Mesodermal cell (in vitro differentiated cells): ENCODE measurements around the gene NDUFB11.
"Not testable (repeated sequence)": the region's sequence is repeated elsewhere in the genome, so short reads cannot be mapped to it uniquely, and the experiment has no call there.

ENCODE experiments used
- H3K27ac ChIP-seq: 2 replicates; pipeline ENCODE4 v1.7.0; 2013; ENCODE audit warnings: mild to moderate bottlenecking, low read depth, low read length, moderate library complexity; ENCODE audit not compliant: severe bottlenecking
- H3K36me3 ChIP-seq: 2 replicates; pipeline ENCODE4 v1.7.1; 2013; ENCODE audit warnings: mild to moderate bottlenecking, low read length, moderate library complexity; ENCODE audit not compliant: control insufficient read depth, insufficient read depth
- H3K4me1 ChIP-seq: one replicate; pipeline ENCODE4 v1.7.1; 2013; ENCODE audit warnings: mild to moderate bottlenecking, low read length; ENCODE audit not compliant: insufficient read depth, control insufficient read depth, poor library complexity, severe bottlenecking
- H3K4me3 ChIP-seq: 2 replicates; pipeline ENCODE4 v1.7.0; 2013; ENCODE audit warnings: low read length, control low read depth, mild to moderate bottlenecking; ENCODE audit not compliant: insufficient read depth, poor library complexity, severe bottlenecking; ENCODE audit errors: extremely low read depth
- H3K9me3 ChIP-seq: 2 replicates; pipeline ENCODE4 v1.7.1; 2013; ENCODE audit warnings: mild to moderate bottlenecking, low read length, moderate library complexity; ENCODE audit not compliant: control insufficient read depth
- WGBS, 2 experiments: methylation state at CpG; one replicate each; pipeline ENCODE4 v1.1.5; 2013; ENCODE audit warnings: missing lambda C conversion rate in 2 of 2; ENCODE audit not compliant: insufficient coverage in 2 of 2; 5-methylcytosine and 5-hydroxymethylcytosine counted together

Gene NDUFB11

DNA sequence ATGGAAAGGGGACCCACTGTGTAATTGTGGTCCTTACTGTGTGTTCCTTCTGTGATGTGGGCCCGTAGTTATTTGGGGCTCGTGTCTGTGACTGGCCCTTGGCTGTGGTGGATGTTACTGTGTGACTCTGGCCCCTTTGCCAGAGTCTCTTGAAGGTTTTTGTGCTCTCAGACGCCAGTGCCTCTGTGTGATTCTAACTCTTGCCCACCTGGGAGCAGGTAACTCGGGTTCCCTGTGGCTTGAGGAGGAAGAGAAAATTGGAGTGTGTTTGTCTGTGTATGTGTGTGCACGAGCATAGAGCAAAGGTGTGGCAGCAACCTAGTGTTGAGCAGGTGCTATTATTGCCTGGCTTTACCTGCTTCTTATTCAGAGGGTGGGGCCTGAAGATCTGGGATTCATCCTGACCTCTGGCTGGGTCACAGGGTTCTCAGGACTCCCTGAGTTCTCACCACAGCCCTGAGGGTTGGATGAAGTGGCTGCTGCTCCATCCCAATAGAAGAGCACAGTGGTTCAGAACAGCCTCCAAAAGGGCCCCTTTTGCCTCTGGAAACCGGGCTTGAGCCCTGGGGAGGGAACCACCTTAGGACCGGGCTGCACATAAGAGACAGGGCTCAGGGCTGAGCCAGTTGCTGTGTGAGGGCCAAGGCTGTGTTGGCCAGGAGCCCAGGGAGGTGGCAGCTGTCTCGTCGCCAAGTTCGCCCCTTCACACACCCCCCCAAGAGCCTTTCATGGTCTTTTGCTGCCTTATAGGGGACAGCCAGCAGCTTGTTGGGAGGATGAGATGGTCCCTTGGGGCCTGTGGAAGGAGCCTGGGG lies 1.8 kb upstream of the NDUFB11 start:
- WGBS, 2 experiments = 20 to 29% methylated on average over 1 of the region's 10 CpGs
- H3K27ac ChIP-seq = no peak overlapping the region
- peaks cover 33% of the 10 kb centered on the region for H3K36me3 ChIP-seq
- peak overlapping the region; percentile 60 for H3K4me3 ChIP-seq
- H3K9me3 ChIP-seq = no peaks in the 10 kb centered on the region
- no peaks in the 10 kb centered on the region for H3K4me1 ChIP-seq

DNA sequence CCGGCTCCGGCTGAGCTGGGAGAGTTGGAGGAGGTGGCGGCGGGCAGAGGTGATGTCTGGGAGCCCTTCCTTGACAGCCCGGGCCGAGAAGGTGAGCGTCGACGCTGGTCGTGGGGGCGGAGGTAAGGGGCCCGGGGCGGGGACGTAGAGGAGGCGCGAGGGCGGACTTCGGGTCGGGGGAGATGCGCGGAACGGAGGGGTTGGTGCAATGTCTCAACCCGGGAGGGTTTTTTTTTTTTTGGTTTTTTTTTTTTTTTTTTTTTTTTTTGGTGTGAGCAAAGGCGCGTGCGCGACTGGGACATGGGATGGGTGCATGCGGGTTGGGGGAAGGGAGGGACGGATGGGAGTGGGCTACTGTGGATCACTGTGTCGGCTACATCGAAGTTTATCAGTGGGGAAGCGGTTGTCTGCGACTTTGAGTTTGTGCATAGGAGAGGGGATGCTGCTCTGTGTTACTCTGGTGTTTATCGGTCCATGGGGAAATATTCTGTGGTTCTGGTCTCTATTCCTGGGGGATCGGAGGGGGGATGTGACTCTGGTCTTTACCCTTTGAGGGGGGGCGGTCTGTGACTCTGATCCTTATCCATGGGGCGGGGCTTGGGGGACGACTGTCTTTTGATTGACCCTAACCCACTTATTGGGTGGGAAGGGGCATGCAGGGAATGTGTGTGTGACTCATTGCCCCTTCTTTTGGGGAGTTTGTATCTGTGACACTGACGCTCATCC lies 1.1 kb upstream of the NDUFB11 start:
- Histone ChIP-seq H3K27ac (peak overlapping the region; percentile 95), H3K4me3 (peak overlapping the region; percentile 60), H3K4me1 (no peaks in the 10 kb centered on the region), H3K9me3 (no peaks in the 10 kb centered on the region), H3K36me3 (peaks cover 29% of the 10 kb centered on the region)
- 0% methylated on average over 8 of the region's 39 CpGs; no CpG with 5 or more reads in 1 of the 2 experiments for WGBS, 2 experiments

DNA sequence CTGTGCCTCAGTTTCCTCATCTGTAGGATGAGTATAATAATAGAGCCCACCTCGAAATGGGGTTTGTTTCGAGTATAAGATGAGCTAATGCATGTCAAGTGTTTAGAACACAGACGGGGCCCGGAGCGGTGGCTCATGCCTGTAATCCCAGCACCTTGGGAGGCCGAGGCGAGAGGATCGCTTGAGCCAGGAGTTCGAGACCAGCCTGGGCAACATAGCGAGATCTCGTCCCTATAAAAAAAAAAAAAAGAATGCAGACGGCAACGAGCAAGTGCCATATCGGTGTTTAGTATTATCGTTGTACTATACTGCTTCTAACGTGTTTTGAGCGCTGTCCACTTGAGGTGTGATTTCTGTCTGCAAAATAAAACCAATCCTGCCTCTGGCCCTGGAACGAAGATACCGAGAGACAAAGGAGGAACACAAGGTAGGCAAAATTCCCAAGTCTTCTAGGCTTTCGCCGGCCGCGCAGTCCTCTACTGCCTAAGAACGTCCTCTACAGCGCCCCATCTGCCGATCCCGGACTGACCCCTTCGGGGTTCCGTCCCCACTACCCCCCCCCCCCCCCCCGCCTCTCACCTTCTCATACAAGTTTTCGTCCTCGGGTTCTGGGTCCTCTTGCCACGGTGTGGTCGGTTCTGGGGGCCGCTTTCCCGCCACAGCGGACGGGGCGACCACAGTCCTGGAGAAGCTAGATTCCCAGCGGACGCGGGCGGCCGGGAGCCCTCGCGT lies 442 bp downstream of the NDUFB11 start:
- peaks cover 21% of the 10 kb centered on the region for H3K36me3 ChIP-seq
- WGBS, 2 experiments = 0 to 23% methylated on average over 5 to 8 of the region's 46 CpGs
- peak overlapping the region; percentile 95 for H3K27ac ChIP-seq
- H3K4me1 ChIP-seq = no peaks in the 10 kb centered on the region
- no peaks in the 10 kb centered on the region for H3K9me3 ChIP-seq
- H3K4me3 ChIP-seq = peak overlapping the region; percentile 60

DNA sequence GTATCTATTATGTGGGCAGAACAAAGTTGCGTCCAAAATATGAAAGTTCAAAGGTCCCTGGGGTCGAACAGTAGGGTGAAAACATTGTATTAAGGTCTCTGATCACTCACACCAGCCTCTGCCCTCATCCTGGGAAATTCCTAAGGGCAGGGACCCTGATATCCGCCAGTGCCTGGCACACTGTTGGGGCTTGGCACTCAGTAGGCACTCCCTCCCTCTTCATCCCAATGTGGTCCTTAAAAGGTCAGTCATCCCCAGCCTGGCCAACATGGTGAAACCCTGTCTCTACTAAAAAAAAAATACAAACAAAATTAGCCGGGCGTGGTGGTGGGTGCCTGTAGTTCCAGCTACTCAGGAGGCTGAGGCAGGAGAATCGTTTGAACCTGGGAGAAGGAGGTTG lies 6.3 kb downstream of the NDUFB11 start:
- WGBS, 2 experiments = 80 to 100% methylated on average over 1 of the region's 6 CpGs
- Histone ChIP-seq H3K4me1 (no peaks in the 10 kb centered on the region), H3K27ac (no peak overlapping the region), H3K36me3 (peaks cover 13% of the 10 kb centered on the region), H3K9me3 (no peaks in the 10 kb centered on the region), H3K4me3 (no peak overlapping the region)

DNA sequence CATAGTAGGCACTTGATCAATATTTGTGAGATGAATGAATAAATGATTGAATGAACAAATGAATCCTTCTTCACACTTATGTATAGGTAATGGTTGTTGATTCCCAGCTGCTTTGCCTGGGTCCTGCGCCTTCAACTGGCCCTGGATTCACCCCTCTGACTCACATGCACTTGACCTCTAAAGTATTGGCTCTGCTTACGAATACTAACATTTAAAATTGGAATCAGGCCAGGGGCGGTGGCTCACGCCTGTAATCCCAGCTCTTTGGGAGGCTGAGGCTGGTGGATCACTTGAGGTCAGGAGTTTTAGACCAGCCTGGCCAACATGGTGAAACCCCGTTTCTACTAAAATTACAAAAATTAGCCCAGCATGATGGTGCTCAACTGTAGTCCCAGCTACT lies 8.9 kb downstream of the NDUFB11 start:
- H3K4me3 ChIP-seq, H3K27ac ChIP-seq, H3K4me1 ChIP-seq, H3K36me3 ChIP-seq, H3K9me3 ChIP-seq: not testable (repeated sequence)
- WGBS, 2 experiments = 83 to 96% methylated on average over 3 to 4 of the region's 5 CpGs

DNA sequence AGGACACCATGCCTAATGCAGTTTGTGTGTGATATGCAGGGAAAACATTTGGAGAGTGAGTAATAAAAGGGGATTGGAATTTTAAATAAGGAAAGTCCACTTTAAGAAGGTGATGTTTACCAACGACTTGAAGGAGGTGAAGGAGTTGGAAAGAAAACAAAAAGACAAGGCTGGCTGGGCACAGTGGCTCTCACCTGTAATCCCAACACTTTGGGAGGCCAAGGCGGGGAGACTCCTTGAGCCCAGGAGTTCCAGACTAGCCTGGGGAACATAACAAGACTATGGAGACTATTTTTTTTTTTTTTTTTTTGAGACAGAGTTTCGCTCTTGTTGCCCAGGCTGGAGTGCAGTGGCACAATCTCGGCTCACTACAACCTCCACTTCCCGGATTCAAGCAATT lies 11.0 kb downstream of the NDUFB11 start:
- Histone ChIP-seq H3K4me1 (no peaks in the 10 kb centered on the region), H3K9me3 (no peaks in the 10 kb centered on the region), H3K36me3 (no peaks in the 10 kb centered on the region), H3K4me3 (no peak overlapping the region), H3K27ac (no peak overlapping the region)
- WGBS, 2 experiments = 67% methylated on average over 1 of the region's 5 CpGs; no CpG with 5 or more reads in 1 of the 2 experiments

DNA sequence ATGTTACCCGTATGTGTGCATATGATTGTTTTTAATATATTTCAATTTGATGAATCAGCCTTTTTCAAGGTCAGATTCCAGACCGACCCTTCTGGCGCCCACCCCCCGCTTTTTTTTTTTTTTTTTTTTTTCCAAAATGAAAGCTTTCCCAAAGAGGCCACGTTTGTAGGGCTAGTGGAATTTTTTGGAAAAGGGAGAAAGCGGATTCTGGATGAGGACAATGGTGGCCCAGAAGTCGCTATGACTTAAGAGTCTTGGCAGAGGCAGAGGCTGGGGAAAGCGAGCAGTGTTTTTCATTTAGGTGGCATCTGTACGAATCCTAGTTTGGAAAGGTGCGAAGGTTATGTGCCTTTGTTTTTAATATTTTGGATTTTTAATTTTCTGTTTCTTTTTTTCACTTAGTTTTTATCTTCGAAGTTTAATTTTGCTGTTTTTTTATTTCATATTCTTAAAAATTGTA lies 14.6 kb downstream of the NDUFB11 start:
- 26 to 56% methylated on average over 3 of the region's 11 CpGs for WGBS, 2 experiments
- no peaks in the 10 kb centered on the region for H3K4me1 ChIP-seq
- no peaks in the 10 kb centered on the region for H3K9me3 ChIP-seq
- no peak overlapping the region for H3K27ac ChIP-seq
- H3K36me3 ChIP-seq = no peaks in the 10 kb centered on the region
- H3K4me3 ChIP-seq = peak overlapping the region; percentile 49

DNA sequence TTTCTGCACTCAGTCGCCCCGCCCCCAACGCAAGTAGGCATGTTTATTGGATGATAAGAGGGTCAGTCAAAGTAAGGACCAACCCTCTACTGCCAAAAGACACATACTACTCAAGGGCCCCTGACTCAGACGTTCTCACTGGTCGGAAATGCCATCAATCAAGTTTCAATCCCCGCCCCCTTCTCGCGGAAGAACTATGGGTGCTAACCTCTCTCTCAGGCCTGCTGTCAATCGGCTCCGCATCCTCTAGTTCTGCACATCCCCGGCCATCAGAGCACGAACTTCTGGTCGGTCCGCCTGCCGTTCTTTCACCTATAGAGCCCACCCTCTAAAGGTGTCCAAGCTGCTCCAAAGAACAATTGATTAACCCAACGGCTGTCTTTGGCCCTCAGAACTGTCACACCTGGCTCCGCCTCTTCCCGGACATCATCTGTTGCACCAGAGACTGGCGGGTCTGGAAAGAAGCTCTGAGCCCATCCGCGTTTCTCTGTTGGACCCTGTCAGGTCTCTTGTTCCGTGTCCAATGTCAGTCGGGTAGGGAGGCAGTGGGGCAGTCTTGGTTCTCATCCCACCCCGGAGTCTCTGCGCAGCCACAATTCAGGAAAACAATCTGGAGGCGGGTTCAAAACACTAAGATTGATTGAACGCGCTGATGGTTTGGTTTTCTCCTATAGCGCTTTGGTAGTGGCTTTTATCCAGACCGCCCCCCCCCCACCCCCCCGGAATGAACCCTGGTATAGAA lies 15.2 kb downstream of the NDUFB11 start:
- H3K4me3 ChIP-seq = peak overlapping the region; percentile 49
- no peaks in the 10 kb centered on the region for H3K4me1 ChIP-seq
- no peaks in the 10 kb centered on the region for H3K9me3 ChIP-seq
- WGBS, 2 experiments = 1 to 5% methylated on average over 8 to 12 of the region's 31 CpGs
- no peaks in the 10 kb centered on the region for H3K36me3 ChIP-seq
- peak overlapping the region; percentile 45 for H3K27ac ChIP-seq

DNA sequence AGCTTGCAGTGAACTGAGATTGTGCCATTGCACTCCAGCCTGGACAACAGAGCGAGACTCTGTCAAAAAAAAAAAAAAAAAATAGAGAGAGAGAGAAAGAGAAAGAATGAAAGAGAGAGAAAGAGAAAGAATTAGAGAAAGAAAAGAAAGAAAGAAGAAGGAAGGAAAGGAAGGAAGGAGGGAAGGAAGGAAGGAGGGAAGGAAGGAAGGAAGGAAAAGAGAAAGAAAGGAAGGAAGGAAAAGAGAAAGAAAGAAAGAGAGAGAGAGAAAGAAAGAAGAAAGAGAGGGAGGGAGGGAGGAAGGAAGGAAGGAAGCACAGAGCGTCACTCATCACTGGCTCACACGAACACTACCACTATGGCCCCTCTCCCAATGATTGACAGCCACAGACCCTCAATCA lies 20.0 kb downstream of the NDUFB11 start:
- not testable (repeated sequence) for H3K27ac ChIP-seq, H3K36me3 ChIP-seq, H3K9me3 ChIP-seq, H3K4me1 ChIP-seq, H3K4me3 ChIP-seq
- no CpG with 5 or more reads among the region's 3 CpGs for WGBS, 2 experiments

DNA sequence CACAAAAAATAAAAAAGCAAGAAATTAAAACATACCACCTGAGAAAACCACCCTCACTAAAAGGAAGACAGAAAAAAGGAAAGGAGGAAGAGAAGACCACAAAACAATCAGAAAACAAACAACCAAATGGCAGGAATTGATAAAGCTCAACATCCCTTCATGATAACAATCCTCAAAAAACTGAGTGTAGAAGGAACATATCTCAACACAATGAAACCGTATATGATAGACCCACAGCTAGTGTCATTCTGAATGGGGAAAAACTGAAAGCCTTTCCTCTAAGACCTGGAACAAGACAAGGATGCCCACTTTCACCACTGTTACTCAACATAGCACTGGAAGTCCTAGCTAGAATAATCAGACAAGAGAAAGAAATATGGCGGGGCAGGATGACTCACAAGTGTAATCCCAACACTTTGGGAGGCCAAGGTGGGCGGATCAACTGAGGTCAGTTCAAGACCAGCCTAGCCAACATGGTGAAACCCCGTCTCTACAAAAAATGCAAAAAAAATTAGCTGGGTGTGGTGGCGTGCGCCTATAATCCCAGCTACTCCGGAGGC lies 27.9 kb downstream of the NDUFB11 start:
- not testable (repeated sequence) for H3K36me3 ChIP-seq, H3K4me3 ChIP-seq, H3K27ac ChIP-seq, H3K9me3 ChIP-seq, H3K4me1 ChIP-seq
- WGBS, 2 experiments = 86 to 97% methylated on average over 4 to 5 of the region's 7 CpGs
